Measurements from ENCODE around the gene TNFRSF13B.
"Not testable (repeated sequence)": the region's sequence is repeated elsewhere in the genome, so short reads cannot be mapped to it uniquely, and the experiment has no call there.

The TNFRSF13B gene

DNA sequence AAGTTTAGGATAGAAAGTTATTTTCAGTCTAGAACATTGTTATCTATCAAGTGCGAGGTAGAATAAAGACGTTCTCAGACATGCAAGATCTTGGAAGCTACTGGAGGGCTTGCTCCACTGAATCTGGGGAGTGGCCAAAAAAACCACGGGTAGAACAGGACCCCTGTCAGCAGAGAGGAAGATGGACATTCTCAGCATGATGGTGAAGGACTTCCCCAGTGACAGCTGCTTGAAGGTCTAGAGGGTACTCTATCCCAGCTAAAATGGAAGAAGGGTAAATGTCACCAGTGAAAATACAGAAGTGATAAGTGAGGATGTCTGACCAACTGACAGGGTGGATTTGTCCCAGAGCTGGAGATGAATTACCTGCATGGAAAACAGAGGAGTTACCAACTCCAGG, 10.1 kb downstream of the TNFRSF13B start:
- in situ Hi-C loops (cut with HindIII; ENCODE audit: low sequenced_read_pairs), result no loop called here

GRCh38 chr17:16961022-16961421, 10.9 kb downstream of the TNFRSF13B start:
- in situ Hi-C loops (cut with HindIII; ENCODE audit: low sequenced_read_pairs), result not testable (repeated sequence)

- in situ Hi-C loops (cut with HindIII; ENCODE audit: low sequenced_read_pairs), result not testable (repeated sequence)
Observed at GRCh38 chr17:16955011-16955410, 16.9 kb downstream of the TNFRSF13B start.

GRCh38 chr17:16954521-16954920, 17.4 kb downstream of the TNFRSF13B start:
- in situ Hi-C loops (cut with HindIII; ENCODE audit: low sequenced_read_pairs), result no loop called here

GRCh38 chr17:16953841-16954240, 18.1 kb downstream of the TNFRSF13B start:
- in situ Hi-C loops (cut with HindIII; ENCODE audit: low sequenced_read_pairs), result no loop called here

GRCh38 chr17:16953347-16953746, 18.6 kb downstream of the TNFRSF13B start:
- in situ Hi-C loops (cut with HindIII; ENCODE audit: low sequenced_read_pairs), result no loop called here

- in situ Hi-C loops (cut with HindIII; ENCODE audit: low sequenced_read_pairs), result no loop called here
Observed at GRCh38 chr17:16952401-16952800, 19.5 kb downstream of the TNFRSF13B start.

DNA sequence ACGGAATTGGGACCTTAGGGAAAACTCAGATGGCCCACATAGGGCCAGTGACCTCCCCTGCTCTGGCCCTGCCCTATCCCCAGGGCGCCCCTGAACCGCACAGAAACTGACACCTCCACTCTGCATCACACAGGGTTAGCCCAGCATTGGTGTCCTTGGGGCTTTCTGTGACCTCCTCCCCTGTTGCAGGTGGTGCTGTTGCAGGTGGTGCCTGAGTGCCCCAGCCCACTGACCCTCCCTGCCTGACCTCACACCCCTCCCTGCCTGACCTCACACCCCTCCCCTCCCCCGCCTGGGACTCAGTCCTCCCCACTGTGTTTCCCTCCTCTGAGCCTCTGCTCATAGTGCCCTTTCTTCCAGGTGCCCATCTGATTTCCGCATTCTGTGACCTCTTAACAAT, 21.4 kb downstream of the TNFRSF13B start:
- in situ Hi-C loops (cut with HindIII; ENCODE audit: low sequenced_read_pairs), result no loop called here

GRCh38 chr17:16948587-16949376, 23.1 kb downstream of the TNFRSF13B start:
- in situ Hi-C loops (cut with HindIII; ENCODE audit: low sequenced_read_pairs), result no loop called here

GRCh38 chr17:16947470-16947869, 24.4 kb downstream of the TNFRSF13B start:
- in situ Hi-C loops (cut with HindIII; ENCODE audit: low sequenced_read_pairs), result no loop called here

GRCh38 chr17:16945663-16946218, 26.2 kb downstream of the TNFRSF13B start:
- in situ Hi-C loops (cut with HindIII; ENCODE audit: low sequenced_read_pairs), result no loop called here

DNA sequence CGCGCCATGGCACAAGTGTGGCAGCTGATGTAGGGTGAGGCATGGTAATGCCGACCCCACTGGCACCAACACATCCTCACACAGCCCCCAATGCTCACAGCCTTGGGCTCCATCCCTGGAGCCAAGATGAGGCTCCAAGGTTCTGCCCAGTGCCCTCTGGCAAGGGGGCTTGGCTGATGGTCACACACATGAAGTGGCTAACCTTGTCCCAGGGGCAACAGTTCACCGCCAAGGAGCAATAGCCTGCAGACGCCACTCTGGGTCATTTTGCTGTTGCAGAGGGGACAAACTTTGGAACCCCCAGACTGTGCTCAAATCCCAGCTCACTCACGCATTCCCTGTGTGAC, 26.8 kb downstream of the TNFRSF13B start:
- in situ Hi-C loops (cut with HindIII; ENCODE audit: low sequenced_read_pairs), result no loop called here

DNA sequence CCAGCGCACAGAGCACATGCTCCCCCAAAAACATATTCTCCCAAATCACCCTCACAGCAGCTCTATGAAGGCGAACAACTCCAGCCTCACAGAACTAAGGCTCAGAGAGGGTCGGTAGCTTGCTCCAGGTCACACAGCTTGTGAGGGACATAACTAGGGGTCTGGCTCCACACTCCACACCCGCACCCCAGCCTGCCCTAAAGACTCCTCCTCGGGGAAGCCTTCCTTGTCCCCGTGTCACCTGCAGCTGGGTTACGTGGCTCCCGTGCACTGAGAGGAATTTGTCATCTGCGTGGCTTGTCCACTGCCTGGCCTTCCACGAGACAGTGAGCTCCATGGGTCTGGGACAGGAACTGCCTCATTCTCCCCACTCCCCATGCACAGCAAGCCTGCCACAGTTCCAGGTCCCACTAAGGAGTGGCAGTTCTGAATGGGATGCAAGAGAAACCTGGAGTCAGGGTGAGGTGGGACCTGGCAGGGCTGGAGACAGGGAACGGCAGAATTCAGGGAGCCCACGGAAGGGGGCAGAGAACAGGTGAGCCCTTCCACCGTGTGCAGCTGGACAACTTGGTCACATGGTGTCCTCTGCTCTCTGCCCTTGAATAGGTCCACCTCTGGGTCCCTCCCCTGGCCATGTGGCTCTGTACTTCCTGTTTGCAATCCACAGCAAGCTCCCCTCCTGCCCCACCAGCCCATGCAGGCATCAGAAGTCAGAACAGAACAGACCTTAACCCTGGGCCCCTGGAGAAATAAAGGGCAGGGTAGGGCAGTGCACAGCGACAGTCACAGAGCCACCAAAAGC, 27.4 kb downstream of the TNFRSF13B start:
- in situ Hi-C loops (cut with HindIII; ENCODE audit: low sequenced_read_pairs), result no loop called here

- in situ Hi-C loops (cut with HindIII; ENCODE audit: low sequenced_read_pairs), result no loop called here
Observed at GRCh38 chr17:16943541-16944333, 28.2 kb downstream of the TNFRSF13B start.

- in situ Hi-C loops (cut with HindIII; ENCODE audit: low sequenced_read_pairs), result no loop called here
Observed at GRCh38 chr17:16943032-16943352, 28.9 kb downstream of the TNFRSF13B start.

DNA sequence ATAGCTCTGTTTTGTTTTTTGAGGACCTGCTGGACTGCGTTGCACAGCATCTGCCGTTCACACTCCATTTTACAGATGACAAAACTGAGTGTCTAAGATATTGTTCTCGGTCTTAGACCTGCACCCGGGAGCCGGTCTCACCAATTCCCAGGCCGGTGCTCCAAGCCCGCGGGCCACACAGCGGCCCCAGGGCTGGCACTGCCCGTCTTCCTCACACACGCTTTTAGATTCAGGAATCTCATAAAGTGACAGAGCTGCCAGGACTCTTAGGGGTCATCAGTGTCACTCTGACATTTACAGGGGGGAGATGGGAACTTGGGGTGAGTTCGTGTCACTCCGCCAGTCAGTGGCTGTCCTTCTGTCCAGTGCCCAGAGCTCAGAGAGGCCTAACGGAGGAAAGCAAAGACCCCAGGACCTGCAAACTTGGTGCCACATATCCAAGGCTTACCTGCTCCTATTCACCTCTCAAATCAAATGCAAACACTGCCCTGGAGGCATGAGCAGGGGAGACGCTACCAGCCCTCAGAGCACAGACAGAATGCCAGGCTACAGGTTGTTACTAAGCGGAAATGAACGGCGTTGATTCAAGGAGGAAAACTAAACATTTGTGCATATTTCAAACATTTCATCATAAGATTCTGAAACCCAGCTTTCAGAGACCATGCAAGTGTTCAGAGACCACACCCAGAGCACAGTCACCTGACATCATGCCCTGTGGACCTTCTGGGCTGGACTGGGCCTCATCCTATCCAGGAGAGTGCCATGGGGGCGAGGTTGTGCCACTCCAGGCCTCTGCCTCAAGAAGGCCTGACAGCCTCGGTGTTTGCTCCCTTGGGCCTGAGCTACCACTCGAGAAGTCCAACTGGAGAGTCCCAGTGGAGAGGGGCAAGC, 29.5 kb downstream of the TNFRSF13B start:
- in situ Hi-C loops (cut with HindIII; ENCODE audit: low sequenced_read_pairs), result no loop called here

DNA sequence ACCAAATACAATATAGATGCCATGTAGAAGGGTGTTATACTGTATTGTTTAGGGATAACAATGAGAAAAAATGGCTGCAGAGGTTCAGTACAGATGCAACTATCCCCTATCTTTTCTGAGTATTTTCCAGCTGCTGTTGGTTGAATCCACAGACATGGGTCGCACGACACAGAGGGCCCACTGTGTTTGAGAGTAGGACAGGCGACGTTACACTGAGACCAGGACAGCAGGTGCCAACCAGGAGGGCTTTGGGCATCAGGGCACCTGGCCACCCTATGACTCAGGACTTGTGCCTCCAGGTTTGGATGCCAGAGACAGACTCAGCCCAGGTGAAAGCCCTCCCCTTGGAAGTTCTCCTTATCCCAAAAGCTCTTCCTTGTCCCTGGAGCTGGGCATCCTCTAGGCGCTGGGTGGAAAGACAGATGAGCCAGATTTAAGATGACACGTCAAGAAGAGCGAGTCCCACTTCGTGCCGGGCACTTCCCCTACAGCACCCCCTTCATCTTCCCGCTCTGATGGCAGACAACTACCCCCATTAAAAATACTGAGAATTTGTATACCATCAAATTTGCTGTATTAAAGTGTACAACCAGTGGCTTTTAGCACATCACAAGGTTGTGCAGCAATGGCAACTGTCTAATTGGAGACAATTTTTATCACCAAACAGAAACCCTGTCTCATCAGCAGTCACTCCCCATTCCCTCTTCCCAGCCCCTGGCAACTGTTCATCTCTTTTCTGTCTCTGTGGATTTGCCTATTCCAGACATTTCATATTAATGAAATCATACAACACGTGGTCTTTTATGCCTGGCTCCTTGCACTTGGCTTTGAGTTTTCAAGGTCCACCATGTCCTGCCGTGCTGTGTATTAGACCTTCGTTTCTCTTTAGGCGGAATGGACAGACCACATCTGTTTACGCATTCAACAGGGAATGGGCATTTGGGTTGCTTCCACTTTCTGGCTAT, 30.6 kb downstream of the TNFRSF13B start:
- in situ Hi-C loops (cut with HindIII; ENCODE audit: low sequenced_read_pairs), result no loop called here

DNA sequence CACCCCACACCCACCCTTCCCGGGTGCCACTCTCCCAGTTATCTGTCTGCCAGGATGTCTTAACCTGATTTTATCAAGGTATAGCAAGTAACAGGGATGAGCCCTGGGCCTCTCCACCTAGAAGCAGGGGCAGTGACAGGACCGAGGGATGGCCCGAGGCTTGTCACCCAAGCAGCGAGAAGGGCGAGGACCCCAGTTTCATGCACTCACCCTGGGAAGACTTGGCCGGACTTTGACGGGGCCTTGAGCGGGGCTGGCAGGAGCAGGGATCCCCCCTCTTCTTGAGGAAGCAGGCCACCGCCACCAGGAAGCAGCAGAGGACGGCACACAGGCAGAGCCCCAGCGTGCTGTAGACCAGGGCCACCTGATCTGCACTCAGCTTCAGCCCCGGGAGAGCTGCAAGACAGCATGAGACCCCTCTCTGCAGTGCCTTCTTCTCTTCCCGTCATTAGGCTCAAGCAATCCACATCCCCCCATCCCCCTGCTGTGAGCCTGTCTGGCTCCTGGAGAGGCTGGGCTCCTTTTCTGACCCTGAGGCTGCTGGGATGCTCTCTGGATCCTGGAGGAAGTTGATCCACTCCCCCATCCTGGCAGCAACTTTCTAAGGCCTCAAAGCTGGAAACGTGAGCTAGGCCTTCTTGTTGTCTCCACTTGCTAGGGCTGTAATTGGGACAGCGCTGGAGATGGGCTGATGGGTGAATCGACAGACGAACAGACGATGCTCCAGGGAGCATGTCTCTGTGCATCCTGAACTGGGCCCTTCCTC, 31.6 kb downstream of the TNFRSF13B start:
- in situ Hi-C loops (cut with HindIII; ENCODE audit: low sequenced_read_pairs), result no loop called here
